Measurements from ENCODE around the gene PRDX2. TPM values are rescaled to one million over a fixed set of nuclear protein-coding genes. Genes with fewer than 3 reads are reported as not detected.

PRDX2 gene
- polyA plus RNA-seq, 4 donors = 294 to 388 (median 320) TPM

DNA sequence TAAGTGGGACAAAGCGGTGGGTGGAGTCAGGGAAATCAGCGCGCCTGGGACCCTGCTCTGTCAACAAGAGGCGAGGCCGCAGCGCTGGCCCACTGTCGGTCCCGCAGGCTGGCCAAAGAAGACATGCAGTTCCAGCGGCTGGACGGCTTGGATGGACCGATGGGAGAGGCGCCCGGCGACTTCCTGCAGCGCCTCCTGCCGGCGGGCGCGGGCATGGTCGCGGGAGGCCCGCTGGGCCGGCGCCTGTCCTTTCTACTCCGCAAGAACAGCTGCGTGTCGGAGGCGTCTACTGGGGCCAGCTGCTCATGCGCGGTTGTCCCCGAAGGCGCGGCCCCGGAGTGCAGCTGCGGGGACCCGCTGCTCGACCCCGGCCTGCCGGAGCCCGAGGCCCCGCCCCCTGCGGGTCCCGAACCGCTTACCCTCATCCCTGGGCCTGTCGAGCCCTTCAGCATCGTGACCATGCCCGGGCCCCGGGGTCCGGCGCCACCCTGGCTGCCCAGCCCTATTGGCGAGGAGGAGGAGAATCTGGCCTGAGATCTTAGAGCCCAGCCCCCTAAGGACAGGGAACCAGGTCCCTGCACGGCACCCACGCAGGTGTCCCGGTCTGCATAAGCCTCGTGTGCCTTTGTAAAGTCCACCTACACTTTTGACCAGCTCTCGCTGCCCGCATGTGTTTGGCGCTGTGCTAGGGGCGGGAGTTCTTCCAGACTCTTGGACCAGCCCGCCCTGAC is 43.9 kb downstream of the PRDX2 start:
- no peak for DNase-seq (ENCODE audit: low read depth in 4 of 4, low spot score in 2 of 4)

- no peak for DNase-seq (ENCODE audit: low read depth in 4 of 4, low spot score in 2 of 4)
These were observed 45.3 kb downstream of the PRDX2 start for GRCh38 chr19:12756150-12756883.

DNA sequence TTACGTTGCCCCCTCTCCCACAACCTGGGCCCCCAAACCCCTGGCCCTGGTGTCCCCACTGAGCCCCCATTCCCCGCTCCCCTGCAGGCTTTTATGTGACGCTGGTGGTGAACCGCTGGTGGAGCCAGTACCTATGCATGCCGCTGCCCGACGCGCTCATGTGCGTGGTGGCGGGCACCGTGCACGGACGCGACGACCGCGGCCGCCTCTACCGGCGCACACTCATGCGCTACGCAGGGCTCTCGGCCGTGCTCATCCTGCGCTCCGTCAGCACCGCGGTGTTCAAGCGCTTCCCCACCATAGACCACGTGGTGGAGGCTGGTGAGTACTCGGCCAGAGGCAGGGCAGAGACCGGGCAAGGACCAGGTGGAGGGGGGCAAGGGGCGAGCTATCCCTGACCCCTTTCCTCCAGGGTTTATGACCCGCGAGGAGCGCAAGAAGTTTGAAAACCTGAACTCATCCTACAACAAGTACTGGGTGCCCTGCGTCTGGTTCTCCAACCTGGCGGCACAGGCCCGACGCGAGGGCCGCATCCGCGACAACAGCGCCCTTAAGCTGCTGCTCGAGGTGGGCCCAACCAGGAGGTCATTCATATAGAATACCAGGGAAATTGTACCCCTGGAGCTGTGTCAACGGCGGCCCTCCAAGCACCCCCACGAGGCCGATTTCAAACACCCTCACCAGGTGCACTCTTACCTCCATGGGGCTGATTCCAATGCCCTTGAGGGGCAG is 47.0 kb downstream of the PRDX2 start:
- DNase-seq (ENCODE audit: low read depth in 4 of 4, low spot score in 2 of 4) = no peak

DNA sequence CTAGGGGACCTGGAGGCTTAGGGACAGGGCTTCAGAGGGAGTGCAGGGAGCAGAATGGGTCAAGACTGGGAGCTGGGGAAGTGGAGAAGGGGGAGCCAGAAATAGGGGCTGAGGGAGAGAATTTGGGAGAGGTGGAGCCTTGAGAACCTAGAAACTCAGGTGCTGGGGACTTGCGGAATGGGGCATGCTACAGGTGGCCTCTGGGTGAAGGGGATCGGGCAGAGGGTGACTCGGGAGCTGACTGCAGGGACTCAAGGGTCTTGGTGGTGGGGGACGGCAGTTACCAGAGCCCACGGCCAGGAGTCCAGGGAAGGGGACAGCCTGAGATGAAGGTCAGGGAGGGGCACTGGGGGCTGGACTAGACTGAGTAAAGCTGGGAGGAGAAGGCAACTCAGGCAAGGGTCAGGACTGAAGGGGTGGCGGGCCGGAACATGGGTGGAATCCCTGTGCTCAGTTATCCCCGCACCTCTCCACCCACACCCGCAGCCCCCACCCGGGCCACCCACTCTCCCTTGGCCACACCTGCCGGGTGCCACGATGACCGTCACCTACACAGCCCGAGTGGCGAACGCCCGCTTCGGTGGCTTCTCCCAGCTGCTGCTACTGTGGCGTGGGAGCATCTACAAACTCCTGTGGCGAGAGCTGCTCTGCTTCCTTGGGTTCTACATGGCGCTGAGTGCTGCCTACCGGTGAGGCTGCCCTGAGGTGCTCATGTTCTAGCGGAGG is 49.4 kb downstream of the PRDX2 start:
- no peak for DNase-seq (ENCODE audit: low read depth in 4 of 4, low spot score in 2 of 4)

DNA sequence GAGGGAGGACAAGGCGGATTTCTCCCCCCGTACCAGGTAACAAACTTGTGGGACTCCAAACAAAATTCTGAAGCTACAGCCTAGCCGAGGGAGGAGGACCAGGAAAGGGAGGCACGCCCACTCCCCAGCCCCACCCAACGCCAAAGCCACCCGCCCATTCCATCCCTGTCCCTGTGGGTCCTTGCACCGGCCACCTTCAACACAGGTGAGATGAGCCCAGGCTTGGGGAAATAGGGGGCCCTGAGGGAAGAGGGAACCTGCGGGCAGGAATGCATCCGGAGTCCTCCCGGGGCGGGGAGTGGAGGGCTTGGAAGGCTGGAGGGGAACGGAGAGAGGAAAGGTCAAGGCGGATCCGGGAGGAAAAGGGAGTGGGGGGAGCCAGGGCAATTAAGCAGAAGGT is 50.0 kb downstream of the PRDX2 start, which contains the start of gene BEST2:
BEST2 (plus strand) TSS at position 157 of the 400 bp plus-strand sequence. CDS start 802 bp downstream, outside the sequence.
- DNase-seq (ENCODE audit: low read depth in 4 of 4, low spot score in 2 of 4) = no peak

GRCh38 chr19:12750851-12751250 is 50.7 kb downstream of the PRDX2 start:
- DNase-seq (ENCODE audit: low read depth in 4 of 4, low spot score in 2 of 4) = no peak

DNA sequence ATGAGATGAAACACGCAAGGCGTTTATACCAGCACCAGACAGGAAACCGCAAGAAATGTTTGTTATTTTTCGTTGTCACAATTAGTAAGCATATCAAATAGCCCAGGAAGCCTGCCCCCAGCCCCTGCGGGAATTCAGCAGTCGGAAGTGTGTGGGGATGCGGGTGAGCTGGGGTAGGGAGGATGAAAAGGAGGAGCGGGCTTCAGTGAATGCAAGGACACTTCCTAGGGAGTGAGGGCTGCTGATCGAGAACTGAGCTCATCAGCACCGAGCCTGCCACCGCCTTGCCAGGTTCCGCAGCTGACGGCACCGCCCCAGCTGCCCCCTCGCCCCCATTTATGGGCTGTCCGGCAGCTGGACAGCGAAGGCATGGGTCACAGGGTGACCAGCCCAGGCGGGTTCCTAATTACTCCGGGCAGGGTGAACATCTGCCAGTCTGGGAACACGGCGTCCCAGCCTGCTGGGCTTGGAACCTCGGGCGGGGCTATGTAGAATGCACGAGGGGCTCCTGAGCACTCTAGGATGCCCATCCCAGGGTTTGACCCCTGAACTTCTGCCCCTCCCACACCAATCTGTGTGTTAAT is 51.6 kb downstream of the PRDX2 start:
- DNase-seq (ENCODE audit: low read depth in 4 of 4, low spot score in 2 of 4) = no peak

DNA sequence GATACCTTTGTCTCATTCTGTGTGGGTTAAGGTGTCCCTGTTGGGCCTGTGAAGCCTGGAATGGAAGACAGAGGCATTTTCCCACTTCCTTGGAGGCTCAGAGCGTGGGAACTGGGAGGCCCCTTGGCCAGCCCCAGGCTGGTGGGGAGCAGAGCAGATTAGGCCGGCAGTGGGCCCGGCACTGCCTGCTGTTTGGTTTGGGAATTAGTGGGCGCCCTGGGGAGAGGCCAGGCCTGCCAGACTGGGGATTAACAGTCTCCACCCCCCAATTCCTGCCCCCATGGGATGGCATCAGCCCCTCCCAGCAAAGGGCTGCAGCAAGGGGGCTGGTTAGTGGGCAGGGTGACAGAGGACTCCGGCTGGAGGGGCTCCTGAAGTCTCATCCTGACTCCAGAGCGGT is 53.1 kb downstream of the PRDX2 start:
- no peak for DNase-seq (ENCODE audit: low read depth in 4 of 4, low spot score in 2 of 4)

Other genes with a start within 250 kb of the PRDX2 start
- 1 to 10 TPM; 3.5 to 6.4 (median 5.7) TPM for gene ZNF490, start 191.0 kb downstream of the PRDX2 start, polyA plus RNA-seq (ENCODE audit: insufficient read length in 4 of 4)
- 10 to 100 TPM; 13.7 to 26.7 (median 20.9) TPM for gene ZNF791, start 190.9 kb downstream of the PRDX2 start, polyA plus RNA-seq (ENCODE audit: insufficient read length in 4 of 4)
- 10 to 100 TPM; 23.6 to 35.9 (median 33.6) TPM for gene MAN2B1, start 135.1 kb downstream of the PRDX2 start, polyA plus RNA-seq (ENCODE audit: insufficient read length in 4 of 4)
- 10 to 100 TPM; 12.0 to 30.5 (median 22.5) TPM for gene WDR83, start 135.0 kb downstream of the PRDX2 start, polyA plus RNA-seq (ENCODE audit: insufficient read length in 4 of 4)
- 10 to 100 TPM; 72.6 to 98.7 (median 85.4) TPM for gene DHPS, start 119.9 kb downstream of the PRDX2 start, polyA plus RNA-seq (ENCODE audit: insufficient read length in 4 of 4)
- under 1 TPM in 1 of 4 donors, not detected in 3; 0.49 TPM for gene GNG14, start 113.8 kb downstream of the PRDX2 start, polyA plus RNA-seq (ENCODE audit: insufficient read length in 4 of 4)
- 10 to 100 TPM; 13.6 to 18.8 (median 16.2) TPM for gene FBXW9, start 105.2 kb downstream of the PRDX2 start, polyA plus RNA-seq (ENCODE audit: insufficient read length in 4 of 4)
- gene TNPO2, start 77.9 kb downstream of the PRDX2 start, polyA plus RNA-seq (ENCODE audit: insufficient read length in 4 of 4) = 10 to 100 TPM; 55.5 to 98.6 (median 72.3) TPM
- 100 to 1,000 TPM; 143 to 230 (median 189) TPM for gene TRIR, start 67.1 kb downstream of the PRDX2 start, polyA plus RNA-seq (ENCODE audit: insufficient read length in 4 of 4)
- gene GET3, start 64.3 kb downstream of the PRDX2 start, polyA plus RNA-seq (ENCODE audit: insufficient read length in 4 of 4) = 100 to 1,000 TPM in 1 of 4 donors, 10 to 100 TPM in 3; 76.8 to 108 (median 91.6) TPM
- gene BEST2, start 50.0 kb downstream of the PRDX2 start, polyA plus RNA-seq (ENCODE audit: insufficient read length in 4 of 4) = under 1 TPM in 2 of 4 donors, not detected in 2; 0.13 to 0.14 TPM
- 10 to 100 TPM; 34.6 to 85.0 (median 63.2) TPM for gene HOOK2, start 26.2 kb downstream of the PRDX2 start, polyA plus RNA-seq (ENCODE audit: insufficient read length in 4 of 4)
- 10 to 100 TPM; 15.6 to 78.0 (median 30.9) TPM for gene JUNB, start 10.3 kb downstream of the PRDX2 start, polyA plus RNA-seq (ENCODE audit: insufficient read length in 4 of 4)
- 10 to 100 TPM in 2 of 4 donors, 1 to 10 TPM in 2; 5.4 to 10.8 (median 8.0) TPM for gene THSD8, start 269 bp upstream of the PRDX2 start, polyA plus RNA-seq (ENCODE audit: insufficient read length in 4 of 4)
- gene RNASEH2A, start 4.8 kb upstream of the PRDX2 start, polyA plus RNA-seq (ENCODE audit: insufficient read length in 4 of 4) = 10 to 100 TPM; 29.1 to 45.7 (median 35.3) TPM
- gene RTBDN, start 32.8 kb upstream of the PRDX2 start, polyA plus RNA-seq (ENCODE audit: insufficient read length in 4 of 4) = under 1 TPM in 1 of 4 donors, not detected in 3; 0.08 TPM
- 1 to 10 TPM in 3 of 4 donors, under 1 TPM in 1; 0.92 to 2.0 (median 1.3) TPM for gene MAST1, start 36.7 kb upstream of the PRDX2 start, polyA plus RNA-seq (ENCODE audit: insufficient read length in 4 of 4)
- 10 to 100 TPM in 3 of 4 donors, 1 to 10 TPM in 1; 9.7 to 15.3 (median 12.6) TPM for gene DNASE2, start 79.6 kb upstream of the PRDX2 start, polyA plus RNA-seq (ENCODE audit: insufficient read length in 4 of 4)
- gene KLF1, start 85.4 kb upstream of the PRDX2 start, polyA plus RNA-seq (ENCODE audit: insufficient read length in 4 of 4) = under 1 TPM; 0.22 to 0.99 (median 0.42) TPM
- 10 to 100 TPM; 27.4 to 38.4 (median 35.4) TPM for gene GCDH, start 89.4 kb upstream of the PRDX2 start, polyA plus RNA-seq (ENCODE audit: insufficient read length in 4 of 4)
- gene SYCE2, start 117.5 kb upstream of the PRDX2 start, polyA plus RNA-seq (ENCODE audit: insufficient read length in 4 of 4) = 1 to 10 TPM; 2.2 to 4.7 (median 3.3) TPM
- 10 to 100 TPM; 41.7 to 67.4 (median 55.2) TPM for gene FARSA, start 131.9 kb upstream of the PRDX2 start, polyA plus RNA-seq (ENCODE audit: insufficient read length in 4 of 4)
- gene CALR, start 136.8 kb upstream of the PRDX2 start, polyA plus RNA-seq (ENCODE audit: insufficient read length in 4 of 4) = 100 to 1,000 TPM; 819 to 974 (median 899) TPM
- 100 to 1,000 TPM in 1 of 4 donors, 10 to 100 TPM in 3; 61.9 to 102 (median 87.3) TPM for gene RAD23A, start 144.1 kb upstream of the PRDX2 start, polyA plus RNA-seq (ENCODE audit: insufficient read length in 4 of 4)
- gene GADD45GIP1, start 155.4 kb upstream of the PRDX2 start, polyA plus RNA-seq (ENCODE audit: insufficient read length in 4 of 4) = 10 to 100 TPM; 29.9 to 54.1 (median 39.2) TPM
- gene DAND5, start 167.8 kb upstream of the PRDX2 start, polyA plus RNA-seq (ENCODE audit: insufficient read length in 4 of 4) = under 1 TPM in 3 of 4 donors, not detected in 1; 0.08 to 0.28 (median 0.13) TPM
- 10 to 100 TPM; 15.3 to 27.6 (median 20.0) TPM for gene NFIX, start 193.7 kb upstream of the PRDX2 start, polyA plus RNA-seq (ENCODE audit: insufficient read length in 4 of 4)

Data from left renal cortex interstitium (tissue), 4 donors.